HG03558 (cell line): ENCODE measurements around the gene FAM13A.

ENCODE experiments used
- ATAC-seq: cut with Tn5 transposase; IDR thresholded peaks from one replicate; pipeline ENCODE4 v1.9.1; 2021; ENCODE audit warnings: moderate number of reproducible peaks; ENCODE audit not compliant: unreplicated experiment; ENCODE audit errors: extremely low read depth

Gene FAM13A

DNA sequence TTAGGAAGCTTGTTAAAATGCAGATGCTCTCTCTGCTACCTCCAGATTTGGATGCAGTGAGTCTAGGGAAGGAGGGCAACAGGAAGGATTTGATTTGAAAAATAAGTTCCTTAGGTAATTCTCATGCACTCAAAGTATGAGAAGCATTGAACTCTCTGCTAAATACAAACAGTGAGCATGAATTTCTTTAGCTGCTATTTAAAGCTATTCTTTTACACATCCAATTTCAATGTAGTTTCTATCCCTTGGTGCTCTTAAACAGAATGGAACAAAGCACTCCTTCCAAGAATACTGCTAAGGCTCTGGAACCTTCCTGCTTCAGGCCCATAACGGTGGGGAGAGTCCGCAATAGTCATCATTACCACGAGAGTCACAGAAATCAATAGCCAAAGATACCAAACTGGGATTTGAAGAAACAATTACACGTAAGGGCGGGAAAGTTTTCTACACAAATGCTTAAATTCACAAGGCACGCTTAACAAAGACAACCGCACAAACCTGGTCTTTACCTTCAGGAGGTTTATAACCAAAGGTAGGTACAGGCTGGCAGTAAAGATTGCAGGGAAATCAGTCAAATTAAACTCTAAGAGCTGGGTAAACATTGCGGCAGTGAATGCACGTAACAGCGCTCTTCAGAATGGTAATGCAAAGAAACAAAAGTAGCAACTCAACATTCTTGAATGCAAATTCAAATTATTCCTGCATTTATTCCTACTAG lies 236.1 kb downstream of the FAM13A start:
- no peak for ATAC-seq

GRCh38 chr4:88819818-88820697 lies 236.9 kb downstream of the FAM13A start:
- ATAC-seq: no peak

DNA sequence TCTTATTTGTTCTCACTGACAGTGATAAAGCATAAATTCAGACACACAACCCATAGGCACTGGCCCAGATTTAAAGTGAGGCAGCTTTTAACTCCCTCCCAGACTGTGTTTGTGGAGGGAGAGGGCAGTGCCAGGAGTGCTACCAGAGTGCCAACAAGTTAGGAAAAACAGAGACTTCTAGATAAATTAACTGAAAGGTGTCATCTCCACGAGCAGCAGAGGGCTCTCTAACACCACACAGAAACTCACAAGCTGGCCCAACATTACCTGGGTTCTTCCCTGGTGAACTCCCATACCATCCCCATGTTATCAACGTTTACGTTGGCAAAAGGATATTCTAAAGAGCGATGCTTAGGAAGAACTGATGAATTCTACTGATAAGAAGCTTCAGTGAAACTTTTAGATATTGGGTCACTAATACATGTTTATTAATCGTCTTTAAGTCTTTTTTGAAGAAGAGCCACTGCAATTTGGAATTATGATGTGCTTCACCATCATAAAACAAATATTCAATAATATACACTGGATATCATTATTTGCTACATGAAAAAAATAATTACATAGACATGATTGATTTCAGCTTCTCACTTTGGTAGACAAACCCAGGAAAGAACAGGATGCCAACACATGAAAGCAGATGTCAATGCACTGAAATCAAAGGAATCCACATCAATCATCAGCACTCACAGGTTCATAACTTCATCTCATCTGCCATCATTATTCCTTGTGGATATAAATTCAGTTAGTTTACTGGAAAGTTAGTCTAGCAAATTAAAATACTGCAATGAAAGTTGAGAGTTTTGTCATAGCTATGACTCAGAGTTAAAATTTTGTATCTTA lies 238.1 kb downstream of the FAM13A start:
- no peak for ATAC-seq

DNA sequence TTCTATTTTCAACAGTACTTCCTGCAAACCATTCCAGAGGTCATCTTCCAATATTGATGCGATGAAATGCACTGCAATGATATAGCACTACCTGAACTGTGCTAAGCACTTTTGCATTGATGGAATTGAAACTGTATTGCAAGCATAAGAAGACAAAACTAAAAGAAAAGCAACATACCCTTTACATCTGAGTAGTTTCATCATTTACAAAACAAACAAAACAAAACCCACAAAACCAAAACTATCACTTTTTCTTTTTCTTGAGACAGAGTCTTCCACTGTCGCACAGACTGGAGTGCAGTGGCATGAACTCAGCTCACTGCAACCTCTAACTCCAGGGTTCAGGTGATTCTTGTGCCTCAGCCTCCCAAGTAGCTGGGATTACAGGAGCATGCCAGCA lies 239.2 kb downstream of the FAM13A start:
- ATAC-seq: no peak

DNA sequence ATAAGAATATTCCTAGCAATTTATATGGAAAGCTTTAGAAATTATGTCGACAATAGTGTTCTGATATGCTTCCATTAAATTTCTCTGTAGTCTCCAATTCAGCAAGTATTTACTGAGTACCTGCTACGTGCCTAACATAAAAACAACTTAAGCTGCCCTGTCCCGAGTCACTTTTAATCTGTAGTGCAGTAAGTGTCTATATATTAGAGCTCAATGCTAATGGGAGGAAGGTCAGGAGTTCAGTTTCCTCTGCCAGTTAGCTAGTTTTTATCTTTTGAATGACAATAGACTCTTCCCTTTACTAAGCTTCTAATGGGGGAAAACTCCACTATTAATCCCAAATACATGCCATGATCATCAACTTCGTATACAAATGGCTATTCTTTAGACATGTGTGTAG lies 240.6 kb downstream of the FAM13A start:
- no peak for ATAC-seq

DNA sequence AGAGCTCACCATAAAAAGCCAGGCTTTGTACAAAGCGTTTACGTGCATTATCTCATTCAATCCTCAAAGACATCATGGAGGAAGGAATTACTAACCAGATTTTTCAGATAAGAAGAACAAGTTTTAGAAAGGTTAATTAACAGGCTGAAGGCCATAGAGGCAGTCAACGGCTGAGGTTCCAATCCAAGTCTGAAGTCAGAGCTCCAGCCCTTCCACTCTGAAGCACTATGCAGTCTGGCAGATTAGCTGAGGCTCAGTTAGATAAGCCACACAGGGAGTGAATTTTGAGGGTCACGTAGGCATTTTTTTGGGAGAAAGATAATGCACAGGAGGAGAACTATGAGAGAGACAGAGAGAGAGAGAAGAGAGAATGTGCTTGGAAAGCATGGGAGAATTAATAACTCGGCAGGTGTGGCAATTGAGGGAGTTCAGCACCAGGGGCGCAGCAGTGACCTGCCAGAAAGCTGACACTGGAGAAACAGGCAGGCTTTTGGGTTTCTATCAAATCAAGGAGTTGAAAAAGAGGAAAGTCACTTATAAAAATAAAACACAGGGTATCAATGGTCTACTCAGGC lies 242.9 kb downstream of the FAM13A start:
- no peak for ATAC-seq

- no peak for ATAC-seq
These were observed 244.0 kb downstream of the FAM13A start for GRCh38 chr4:88813013-88813412.

GRCh38 chr4:88812420-88812819 lies 244.6 kb downstream of the FAM13A start:
- ATAC-seq: no peak

DNA sequence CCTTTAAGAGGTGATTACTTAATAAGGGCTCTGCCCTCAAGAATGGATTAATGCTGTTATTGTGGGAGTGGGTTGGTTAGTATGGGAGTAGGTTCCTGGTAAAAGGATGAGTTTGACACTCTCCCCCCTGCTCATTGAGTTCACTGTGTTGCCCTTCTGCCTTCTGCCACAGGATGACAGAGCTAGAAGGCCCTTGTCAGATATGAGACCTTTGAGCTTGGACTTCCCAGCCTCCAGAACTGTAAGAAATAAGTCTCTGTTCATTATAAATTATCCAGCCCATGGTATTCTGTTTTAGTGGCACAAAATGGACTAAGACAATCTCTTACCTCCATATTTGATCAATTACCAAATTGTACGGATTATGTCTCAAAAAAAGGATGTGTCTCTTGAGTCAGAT lies 245.1 kb downstream of the FAM13A start:
- no peak for ATAC-seq

DNA sequence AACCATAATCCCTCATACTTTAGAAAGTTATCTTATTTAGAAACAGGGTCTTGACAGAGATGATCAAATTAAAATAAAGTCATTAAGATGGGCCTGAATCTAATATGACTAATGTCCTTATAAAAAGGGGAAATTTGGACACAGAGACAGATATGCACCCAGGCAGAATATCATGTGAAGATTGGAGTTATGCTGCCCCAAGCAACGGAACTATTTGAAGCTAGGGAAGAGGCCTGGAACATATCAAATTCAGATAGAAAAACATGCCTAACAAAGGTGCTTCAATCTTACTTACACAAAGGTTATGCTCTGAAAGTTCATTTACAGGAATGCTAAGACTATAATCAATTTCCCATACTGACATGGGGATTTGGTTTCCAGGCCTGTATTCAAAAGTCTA lies 246.7 kb downstream of the FAM13A start:
- ATAC-seq: no peak

GRCh38 chr4:88809576-88810219 lies 247.3 kb downstream of the FAM13A start:
- ATAC-seq: no peak

GRCh38 chr4:88809101-88809500 lies 247.9 kb downstream of the FAM13A start:
- ATAC-seq: no peak

DNA sequence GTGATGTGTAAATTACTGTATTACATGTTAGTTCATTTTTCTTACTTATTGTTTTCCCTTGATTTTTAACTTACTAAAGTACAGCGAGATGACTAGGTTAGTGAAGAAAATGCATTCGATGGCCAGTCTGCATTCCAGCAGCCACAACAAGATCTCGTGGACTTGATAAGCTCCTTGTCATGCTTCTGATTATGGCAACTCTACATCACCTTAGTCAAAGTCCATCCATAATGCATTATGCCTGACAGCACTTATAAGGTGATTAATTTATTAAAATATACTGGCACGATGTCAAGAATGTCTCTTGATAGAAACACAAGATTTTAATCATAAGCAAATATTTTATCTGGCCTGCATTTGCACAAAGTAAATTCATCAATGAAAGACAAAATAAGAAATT lies 249.5 kb downstream of the FAM13A start:
- no peak for ATAC-seq

DNA sequence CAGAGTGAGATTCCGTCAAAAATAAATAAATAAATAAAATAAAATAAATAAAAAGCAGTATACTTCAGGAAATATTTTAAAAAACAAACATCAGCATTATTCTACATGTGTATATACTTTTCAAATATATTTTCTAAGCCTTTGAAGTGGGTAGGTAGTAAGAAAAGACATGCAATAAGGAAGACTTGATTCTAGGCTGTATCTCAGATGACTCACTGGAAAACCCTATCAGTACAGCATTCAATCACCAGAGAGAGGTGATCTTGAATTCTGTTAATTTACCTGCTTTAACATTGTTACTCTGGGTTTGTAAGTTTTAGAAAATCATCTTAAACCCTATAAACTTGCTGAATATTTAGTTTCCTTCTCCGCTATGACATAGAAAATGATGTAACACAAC lies 252.8 kb downstream of the FAM13A start:
- ATAC-seq: no peak

GRCh38 chr4:88803600-88804096 lies 253.3 kb downstream of the FAM13A start:
- peak; percentile 85 for ATAC-seq

DNA sequence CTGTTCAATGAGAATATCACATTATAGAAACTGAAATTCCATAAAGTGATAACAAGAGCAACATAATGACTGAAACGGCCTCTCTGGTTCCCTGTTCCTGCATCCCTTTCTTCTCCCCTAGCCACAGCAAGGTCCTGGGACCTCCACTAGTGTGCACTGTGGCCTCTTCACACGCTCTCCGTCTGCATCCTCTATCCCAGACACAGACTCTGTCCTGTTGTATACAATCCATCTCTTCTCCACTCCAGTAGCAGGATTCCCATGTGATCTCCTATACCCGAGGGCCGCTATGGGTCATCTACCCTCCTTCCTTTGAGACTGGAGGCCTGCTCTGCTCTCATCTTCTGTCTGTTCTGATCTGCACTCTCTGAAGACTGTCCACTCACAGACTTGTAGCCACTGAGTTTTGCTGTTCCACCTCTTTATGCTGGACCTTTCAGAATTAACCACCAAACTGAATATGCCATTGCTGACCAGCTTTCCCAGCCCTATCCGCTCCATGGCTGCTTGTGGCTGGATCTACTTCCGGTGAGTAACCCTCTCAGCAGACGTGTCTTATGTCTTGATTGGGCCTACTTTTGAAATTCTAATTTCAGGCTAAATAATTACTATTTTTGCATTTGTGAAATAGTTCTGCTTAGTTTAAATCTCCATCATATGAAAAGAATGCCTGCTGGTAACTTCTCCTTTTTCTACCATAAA lies 254.2 kb downstream of the FAM13A start:
- no peak for ATAC-seq

DNA sequence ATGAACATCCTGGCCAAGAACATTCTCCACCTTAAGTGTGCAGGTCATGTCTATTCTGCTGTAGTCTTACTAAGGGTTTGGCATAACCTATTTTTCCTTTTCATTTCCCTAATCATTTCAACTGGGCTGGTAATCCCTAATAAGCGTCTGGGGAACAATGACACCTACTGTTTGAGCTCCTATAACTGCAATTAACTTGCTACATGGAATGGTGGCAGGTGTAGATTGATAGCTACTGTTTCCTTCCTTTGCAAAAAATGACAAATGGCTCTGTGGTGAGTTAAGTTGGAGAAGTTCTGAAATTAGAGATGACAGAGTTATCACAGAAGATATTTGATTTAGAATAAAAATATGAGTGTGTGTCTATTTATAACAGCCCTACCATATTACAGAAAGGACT lies 254.8 kb downstream of the FAM13A start:
- no peak for ATAC-seq

GRCh38 chr4:88799900-88800299 lies 257.1 kb downstream of the FAM13A start:
- no peak for ATAC-seq

DNA sequence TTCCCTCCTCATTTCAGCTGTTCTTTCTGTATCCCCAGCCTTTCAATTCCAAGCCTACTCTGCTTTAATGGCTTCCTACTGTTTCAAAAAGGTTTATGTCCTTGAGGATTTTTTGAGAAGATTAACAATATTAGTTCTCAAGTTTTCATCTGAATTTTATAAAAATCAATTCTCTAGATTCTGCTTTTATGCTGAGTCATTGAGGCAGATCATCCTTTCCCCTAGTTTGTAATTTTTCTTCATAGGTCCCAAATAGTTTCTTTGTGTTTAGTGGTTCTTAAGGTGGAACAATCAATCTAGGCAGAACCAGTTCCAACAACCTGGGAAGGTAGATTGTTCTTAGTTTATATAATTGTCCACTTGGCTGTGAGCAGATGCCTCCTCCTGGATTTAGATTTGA lies 259.3 kb downstream of the FAM13A start:
- no peak for ATAC-seq
